ENCODE measurements around the gene CDK5. TPM values are rescaled to one million over a fixed set of nuclear protein-coding genes. Genes with fewer than 3 reads are reported as not detected.

CDK5 gene
- polyA plus RNA-seq, 1 donor from 2014 or later = 88.3 TPM

DNA sequence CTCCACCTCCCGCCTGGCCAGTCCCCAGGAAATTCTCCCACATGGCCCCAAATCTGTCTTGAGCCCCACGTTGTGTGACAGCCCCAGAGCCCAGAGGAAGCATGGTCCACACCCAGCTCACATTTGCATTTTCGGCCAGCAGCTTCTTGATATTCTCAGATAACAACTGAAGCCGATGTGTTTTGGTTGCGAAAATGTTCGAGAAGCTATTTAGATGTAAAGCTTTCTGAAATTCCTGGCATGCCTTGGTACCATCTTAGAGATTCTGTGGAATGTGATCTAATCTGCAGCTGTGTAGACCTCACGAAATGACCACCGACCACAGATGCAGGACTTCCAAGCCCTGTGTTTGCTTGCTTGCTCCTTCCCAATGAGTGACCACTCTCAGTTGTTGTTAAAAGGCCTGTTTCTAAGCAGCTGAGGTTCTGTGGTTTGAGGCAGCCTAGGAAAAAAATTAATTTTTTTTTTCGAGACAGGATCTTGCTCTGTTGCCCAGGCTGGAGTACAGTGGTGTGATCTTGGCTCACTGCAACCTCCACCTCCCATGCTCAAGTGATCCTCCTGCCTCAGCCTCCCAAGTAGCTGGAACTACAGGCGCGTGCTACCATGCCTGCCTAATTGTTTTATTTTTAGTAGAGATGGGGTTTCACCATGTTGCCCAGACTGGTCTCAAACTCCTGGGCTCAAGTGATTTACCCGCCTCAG, 10.5 kb upstream of the CDK5 start:
- Histone ChIP-seq H3K9me3 (ENCODE audit: low read length) (no peaks in the 10 kb centered on the region), H2AFZ (ENCODE audit: low read depth, low read length) (no peak overlapping the region), H3K4me2 (ENCODE audit: low read length) (no peak overlapping the region), H3K79me2 (replicated peaks; ENCODE audit: insufficient read depth, low read length) (no peaks in the 10 kb centered on the region), H3K9ac (ENCODE audit: low read length) (no peak overlapping the region), H3K4me3 (ENCODE audit: low read length) (no peak overlapping the region), H3K36me3 (ENCODE audit: insufficient read depth, low read length) (no peaks in the 10 kb centered on the region), H3K27ac (ENCODE audit: low read length) (no peak overlapping the region), H3F3A (ENCODE audit: insufficient read depth, low read length, poor library complexity, severe bottlenecking) (no peaks in the 10 kb centered on the region), H3K27me3 (ENCODE audit: insufficient read depth, low read depth, low read length) (no peaks in the 10 kb centered on the region), H4K20me1 (ENCODE audit: insufficient read depth) (no peaks in the 10 kb centered on the region), H3K9me2 (ENCODE audit: insufficient read depth, low read length) (no peaks in the 10 kb centered on the region)
- TF ChIP-seq MXI1 (conservative IDR thresholded peaks at IDR 0.05; ENCODE audit: poor library complexity, severe bottlenecking) = no peak
- TF ChIP-seq EZH2 (IDR thresholded peaks at IDR 0.05; ENCODE audit: borderline replicate concordance, insufficient read depth, low read length, poor library complexity, severe bottlenecking) = no peak
- TF ChIP-seq TAF1 (IDR thresholded peaks at IDR 0.05; ENCODE audit: low read depth) = no peak
- no peak for TF ChIP-seq CTCF (IDR thresholded peaks at IDR 0.05; ENCODE audit: poor library complexity, severe bottlenecking)
- TF ChIP-seq, protein P1, sequence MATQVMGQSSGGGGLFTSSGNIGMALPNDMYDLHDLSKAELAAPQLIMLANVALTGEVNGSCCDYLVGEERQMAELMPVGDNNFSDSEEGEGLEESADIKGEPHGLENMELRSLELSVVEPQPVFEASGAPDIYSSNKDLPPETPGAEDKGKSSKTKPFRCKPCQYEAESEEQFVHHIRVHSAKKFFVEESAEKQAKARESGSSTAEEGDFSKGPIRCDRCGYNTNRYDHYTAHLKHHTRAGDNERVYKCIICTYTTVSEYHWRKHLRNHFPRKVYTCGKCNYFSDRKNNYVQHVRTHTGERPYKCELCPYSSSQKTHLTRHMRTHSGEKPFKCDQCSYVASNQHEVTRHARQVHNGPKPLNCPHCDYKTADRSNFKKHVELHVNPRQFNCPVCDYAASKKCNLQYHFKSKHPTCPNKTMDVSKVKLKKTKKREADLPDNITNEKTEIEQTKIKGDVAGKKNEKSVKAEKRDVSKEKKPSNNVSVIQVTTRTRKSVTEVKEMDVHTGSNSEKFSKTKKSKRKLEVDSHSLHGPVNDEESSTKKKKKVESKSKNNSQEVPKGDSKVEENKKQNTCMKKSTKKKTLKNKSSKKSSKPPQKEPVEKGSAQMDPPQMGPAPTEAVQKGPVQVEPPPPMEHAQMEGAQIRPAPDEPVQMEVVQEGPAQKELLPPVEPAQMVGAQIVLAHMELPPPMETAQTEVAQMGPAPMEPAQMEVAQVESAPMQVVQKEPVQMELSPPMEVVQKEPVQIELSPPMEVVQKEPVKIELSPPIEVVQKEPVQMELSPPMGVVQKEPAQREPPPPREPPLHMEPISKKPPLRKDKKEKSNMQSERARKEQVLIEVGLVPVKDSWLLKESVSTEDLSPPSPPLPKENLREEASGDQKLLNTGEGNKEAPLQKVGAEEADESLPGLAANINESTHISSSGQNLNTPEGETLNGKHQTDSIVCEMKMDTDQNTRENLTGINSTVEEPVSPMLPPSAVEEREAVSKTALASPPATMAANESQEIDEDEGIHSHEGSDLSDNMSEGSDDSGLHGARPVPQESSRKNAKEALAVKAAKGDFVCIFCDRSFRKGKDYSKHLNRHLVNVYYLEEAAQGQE (IDR thresholded peaks at IDR 0.05; ENCODE audit: borderline replicate concordance) = no peak

GRCh38 chr7:151066273-151066974, 8.7 kb upstream of the CDK5 start:
- Histone ChIP-seq H3K4me3 (ENCODE audit: low read length) (no peak overlapping the region), H3K9ac (ENCODE audit: low read length) (no peak overlapping the region), H3K27ac (ENCODE audit: low read length) (no peak overlapping the region), H3K4me2 (ENCODE audit: low read length) (no peak overlapping the region), H2AFZ (ENCODE audit: low read depth, low read length) (no peak overlapping the region), H3F3A (ENCODE audit: insufficient read depth, low read length, poor library complexity, severe bottlenecking) (no peaks in the 10 kb centered on the region), H3K27me3 (ENCODE audit: insufficient read depth, low read depth, low read length) (no peaks in the 10 kb centered on the region), H3K9me3 (ENCODE audit: low read length) (no peaks in the 10 kb centered on the region), H4K20me1 (ENCODE audit: insufficient read depth) (no peaks in the 10 kb centered on the region), H3K79me2 (replicated peaks; ENCODE audit: insufficient read depth, low read length) (no peaks in the 10 kb centered on the region), H3K36me3 (ENCODE audit: insufficient read depth, low read length) (no peaks in the 10 kb centered on the region), H3K9me2 (ENCODE audit: insufficient read depth, low read length) (no peaks in the 10 kb centered on the region)
- TF ChIP-seq EZH2 (IDR thresholded peaks at IDR 0.05; ENCODE audit: borderline replicate concordance, insufficient read depth, low read length, poor library complexity, severe bottlenecking) (no peak), EP300 (conservative IDR thresholded peaks at IDR 0.05; ENCODE audit: poor library complexity, severe bottlenecking) (no peak), MXI1 (conservative IDR thresholded peaks at IDR 0.05; ENCODE audit: poor library complexity, severe bottlenecking) (no peak), TAF1 (IDR thresholded peaks at IDR 0.05; ENCODE audit: low read depth) (no peak), RAD21 (conservative IDR thresholded peaks at IDR 0.05) (no peak), SMC3 (conservative IDR thresholded peaks at IDR 0.05; ENCODE audit: poor library complexity) (no peak), POLR2AphosphoS5 (IDR thresholded peaks at IDR 0.05) (no peak), CTCF (IDR thresholded peaks at IDR 0.05; ENCODE audit: poor library complexity, severe bottlenecking) (no peak)
- TF ChIP-seq, protein P1 (IDR thresholded peaks at IDR 0.05; ENCODE audit: borderline replicate concordance) = no peak
